Measurements from ENCODE around the gene WEE1.

Gene WEE1

DNA sequence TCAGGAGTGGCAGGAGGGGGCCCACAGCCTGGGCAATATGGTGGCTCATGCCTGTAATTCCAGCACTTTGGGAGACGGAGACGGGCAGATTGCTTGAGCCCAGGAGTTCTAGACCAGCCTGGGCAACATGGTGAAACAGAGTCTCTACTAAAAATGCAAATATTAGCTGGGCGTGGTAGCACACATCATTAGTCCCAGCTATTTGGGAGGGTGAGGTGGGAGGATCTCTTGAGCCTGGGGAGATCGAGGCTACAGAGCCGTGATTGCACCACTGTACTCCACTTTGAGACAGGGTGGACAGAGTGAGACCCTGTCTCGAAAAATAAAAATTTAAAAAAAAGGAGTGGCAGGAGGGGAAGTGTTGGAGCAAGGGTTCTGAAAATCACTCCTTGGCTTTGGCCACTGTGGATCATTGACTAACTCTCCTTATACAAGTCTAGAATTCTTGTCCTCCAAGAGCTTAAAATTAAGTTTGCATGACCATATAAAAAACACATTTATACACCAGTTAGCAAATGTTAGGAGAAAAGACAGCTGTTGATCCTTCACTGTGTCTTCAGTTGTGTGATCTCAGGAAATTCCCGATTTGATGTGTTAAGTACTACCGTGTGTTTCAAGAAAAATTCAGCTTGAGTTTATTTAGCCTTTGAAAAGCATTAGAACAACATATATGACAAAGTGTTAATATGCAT lies 2.3 kb upstream of the WEE1 start:
- H3K4me3 ChIP-seq (ENCODE audit: low read length): no peak overlapping the region
- no peak for DNase-seq (ENCODE audit: low read depth)
- TF ChIP-seq, protein P1, sequence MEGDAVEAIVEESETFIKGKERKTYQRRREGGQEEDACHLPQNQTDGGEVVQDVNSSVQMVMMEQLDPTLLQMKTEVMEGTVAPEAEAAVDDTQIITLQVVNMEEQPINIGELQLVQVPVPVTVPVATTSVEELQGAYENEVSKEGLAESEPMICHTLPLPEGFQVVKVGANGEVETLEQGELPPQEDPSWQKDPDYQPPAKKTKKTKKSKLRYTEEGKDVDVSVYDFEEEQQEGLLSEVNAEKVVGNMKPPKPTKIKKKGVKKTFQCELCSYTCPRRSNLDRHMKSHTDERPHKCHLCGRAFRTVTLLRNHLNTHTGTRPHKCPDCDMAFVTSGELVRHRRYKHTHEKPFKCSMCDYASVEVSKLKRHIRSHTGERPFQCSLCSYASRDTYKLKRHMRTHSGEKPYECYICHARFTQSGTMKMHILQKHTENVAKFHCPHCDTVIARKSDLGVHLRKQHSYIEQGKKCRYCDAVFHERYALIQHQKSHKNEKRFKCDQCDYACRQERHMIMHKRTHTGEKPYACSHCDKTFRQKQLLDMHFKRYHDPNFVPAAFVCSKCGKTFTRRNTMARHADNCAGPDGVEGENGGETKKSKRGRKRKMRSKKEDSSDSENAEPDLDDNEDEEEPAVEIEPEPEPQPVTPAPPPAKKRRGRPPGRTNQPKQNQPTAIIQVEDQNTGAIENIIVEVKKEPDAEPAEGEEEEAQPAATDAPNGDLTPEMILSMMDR (conservative IDR thresholded peaks at IDR 0.05; ENCODE audit: low read depth, low read length): no peak

DNA sequence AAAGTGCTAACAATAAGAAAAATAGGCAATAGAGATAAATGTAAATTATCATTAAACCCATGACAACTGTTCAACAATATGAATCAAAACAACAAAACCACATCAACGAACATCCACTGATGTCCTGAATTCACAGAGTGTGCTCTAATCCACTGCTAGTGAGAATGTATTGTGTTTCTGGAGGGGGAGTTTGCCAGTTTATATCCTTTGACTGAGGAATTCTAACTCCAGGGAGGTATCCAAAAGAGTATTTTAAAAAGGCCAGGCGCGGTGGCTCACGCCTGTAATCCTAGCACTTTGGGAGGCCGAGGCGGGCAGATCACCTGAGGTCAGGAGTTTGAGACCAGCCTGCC lies 1.7 kb upstream of the WEE1 start:
- H3K4me3 ChIP-seq (ENCODE audit: low read length): no peak overlapping the region
- TF ChIP-seq, protein P1 (conservative IDR thresholded peaks at IDR 0.05; ENCODE audit: low read depth, low read length): no peak
- DNase-seq (ENCODE audit: low read depth): no peak

DNA sequence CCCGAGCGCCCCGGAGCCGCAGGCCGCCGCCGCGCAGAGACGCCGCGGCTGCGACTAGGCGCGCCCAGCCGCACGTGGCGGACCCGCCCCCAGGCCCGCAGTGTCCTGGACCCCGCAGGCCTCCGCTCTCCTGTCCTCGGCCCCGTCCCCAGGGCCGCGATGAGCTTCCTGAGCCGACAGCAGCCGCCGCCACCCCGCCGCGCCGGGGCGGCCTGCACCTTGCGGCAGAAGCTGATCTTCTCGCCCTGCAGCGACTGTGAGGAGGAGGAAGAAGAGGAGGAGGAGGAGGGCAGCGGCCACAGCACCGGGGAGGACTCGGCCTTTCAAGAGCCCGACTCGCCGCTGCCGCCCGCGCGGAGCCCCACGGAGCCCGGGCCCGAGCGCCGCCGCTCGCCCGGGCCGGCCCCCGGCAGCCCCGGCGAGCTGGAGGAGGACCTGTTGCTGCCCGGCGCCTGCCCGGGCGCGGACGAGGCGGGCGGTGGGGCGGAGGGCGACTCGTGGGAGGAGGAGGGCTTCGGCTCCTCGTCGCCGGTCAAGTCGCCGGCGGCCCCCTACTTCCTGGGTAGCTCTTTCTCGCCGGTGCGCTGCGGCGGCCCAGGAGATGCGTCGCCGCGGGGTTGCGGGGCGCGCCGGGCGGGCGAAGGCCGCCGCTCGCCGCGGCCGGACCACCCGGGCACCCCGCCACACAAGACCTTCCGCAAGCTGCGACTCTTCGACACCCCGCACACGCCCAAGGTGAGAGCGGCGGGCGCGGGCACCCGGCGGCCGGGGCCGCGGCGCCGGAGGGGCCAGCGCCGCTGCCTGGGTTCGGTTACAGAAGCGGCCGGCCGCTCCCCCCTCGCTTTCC lies 528 bp downstream of the WEE1 start:
- TF ChIP-seq, protein P1 (conservative IDR thresholded peaks at IDR 0.05; ENCODE audit: low read depth, low read length): no peak
- DNase-seq (ENCODE audit: low read depth): no peak
- H3K4me3 ChIP-seq (ENCODE audit: low read length): peak overlapping the region; percentile 79

DNA sequence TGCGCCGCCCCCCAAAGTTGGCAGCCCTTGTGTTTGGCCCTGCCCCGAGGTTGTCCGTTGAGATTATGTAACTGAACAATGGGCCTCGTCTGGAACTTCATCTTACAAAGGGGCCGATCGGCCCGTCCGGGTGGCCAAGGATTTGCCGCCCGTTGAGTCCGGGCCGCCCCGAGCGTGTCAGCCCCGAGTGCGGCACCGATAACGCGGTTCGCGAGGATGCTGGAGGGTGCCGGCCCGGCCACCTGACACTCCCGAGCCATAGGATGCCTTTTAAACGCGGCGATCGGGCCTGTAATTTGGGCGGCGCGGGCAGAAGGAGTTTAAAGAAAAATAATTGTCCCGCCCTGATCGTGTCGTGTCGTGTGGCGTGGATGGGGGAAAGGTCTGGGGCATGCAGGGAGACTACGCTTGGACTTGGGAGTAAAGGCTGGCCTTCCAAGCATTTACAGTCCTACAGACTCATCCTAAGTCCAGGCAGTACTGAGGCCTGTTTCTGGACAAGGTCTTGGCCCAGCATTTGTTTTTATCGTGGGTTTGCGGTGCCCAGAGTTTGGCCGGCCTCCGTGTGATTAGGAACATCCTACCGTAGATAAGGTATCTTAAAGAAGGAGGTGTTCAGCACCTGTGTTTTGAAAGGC lies 1.3 kb downstream of the WEE1 start:
- TF ChIP-seq, protein P1 (conservative IDR thresholded peaks at IDR 0.05; ENCODE audit: low read depth, low read length): no peak
- DNase-seq (ENCODE audit: low read depth): no peak
- H3K4me3 ChIP-seq (ENCODE audit: low read length): peak overlapping the region; percentile 79

DNA sequence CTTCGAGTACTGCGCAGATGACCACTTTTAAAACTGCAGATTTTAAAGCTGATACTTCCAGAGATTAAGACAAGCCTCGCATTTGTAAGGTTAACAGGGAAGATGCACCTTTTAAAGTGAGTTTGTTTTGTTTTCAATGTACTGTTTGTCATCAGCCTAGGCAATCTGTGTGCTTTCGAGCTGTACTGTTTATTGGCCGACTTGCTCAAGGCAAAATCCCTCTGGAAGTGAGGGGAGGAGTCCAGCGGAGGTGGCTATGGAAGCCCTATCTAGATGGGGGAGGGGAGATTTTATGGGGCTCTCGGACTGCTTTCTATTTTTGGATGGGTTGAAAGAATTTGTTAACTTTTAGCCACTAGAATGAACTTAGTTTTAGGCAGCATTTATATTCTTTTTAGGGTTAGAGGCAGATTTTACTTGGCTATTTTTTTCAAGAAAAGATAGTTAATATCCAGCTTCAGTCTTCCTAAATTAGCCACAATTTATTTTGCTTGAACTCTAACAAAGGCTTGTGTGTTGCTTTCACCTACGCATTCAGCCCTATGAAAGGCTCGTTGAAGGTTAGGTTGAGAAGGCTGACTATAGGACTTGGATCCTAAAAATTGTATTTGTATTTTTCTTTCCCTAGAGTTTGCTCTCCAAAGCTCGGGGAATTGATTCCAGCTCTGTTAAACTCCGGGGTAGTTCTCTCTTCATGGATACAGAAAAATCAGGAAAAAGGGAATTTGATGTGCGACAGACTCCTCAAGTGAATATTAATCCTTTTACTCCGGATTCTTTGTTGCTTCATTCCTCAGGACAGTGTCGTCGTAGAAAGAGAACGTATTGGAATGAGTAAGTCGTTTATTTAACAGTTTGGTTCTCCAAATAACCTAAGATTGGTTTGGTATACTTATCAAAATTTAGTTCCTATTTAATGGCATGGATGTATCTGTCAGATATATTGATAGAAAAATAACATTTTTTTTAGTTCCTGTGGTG lies 2.1 kb downstream of the WEE1 start:
- peak overlapping the region; percentile 79 for H3K4me3 ChIP-seq (ENCODE audit: low read length)
- DNase-seq (ENCODE audit: low read depth): peak; percentile 69

More for the DNA sequence above, 2.1 kb downstream of the WEE1 start:
- TF ChIP-seq, protein P1 (conservative IDR thresholded peaks at IDR 0.05; ENCODE audit: low read depth, low read length): no peak
